NCI-H82 treated with DMSO at 0.1 percent for 48 hours (cell line): ENCODE measurements around the gene BIRC7.

ENCODE experiments used
- DNase-seq: peaks from one replicate; lab custom pipeline; 2025; ENCODE audit not compliant: unreplicated experiment; lab: John Stamatoyannopoulos, UW

Gene BIRC7

GRCh38 chr20:63280371-63280770, 44.7 kb downstream of the BIRC7 start:
- DNase-seq = no peak

GRCh38 chr20:63280929-63281545, 45.3 kb downstream of the BIRC7 start:
- DNase-seq = no peak

GRCh38 chr20:63281742-63282665, 46.3 kb downstream of the BIRC7 start:
- DNase-seq = no peak

- DNase-seq = no peak
Measured at GRCh38 chr20:63282946-63283345, 47.2 kb downstream of the BIRC7 start.

GRCh38 chr20:63283397-63284082, 47.8 kb downstream of the BIRC7 start:
- no peak for DNase-seq

GRCh38 chr20:63284083-63284440, 48.4 kb downstream of the BIRC7 start:
- no peak for DNase-seq

GRCh38 chr20:63284544-63284949, 48.8 kb downstream of the BIRC7 start:
- no peak for DNase-seq

GRCh38 chr20:63284981-63285524, 49.3 kb downstream of the BIRC7 start:
- no peak for DNase-seq

- no peak for DNase-seq
Measured at GRCh38 chr20:63285636-63286615, 50.2 kb downstream of the BIRC7 start.

GRCh38 chr20:63286781-63287696, 51.3 kb downstream of the BIRC7 start:
- DNase-seq = no peak

- DNase-seq = no peak
Measured at GRCh38 chr20:63287697-63288580, 52.2 kb downstream of the BIRC7 start.

- no peak for DNase-seq
Measured at GRCh38 chr20:63288581-63289251, 53.0 kb downstream of the BIRC7 start.

- DNase-seq = no peak
Measured at GRCh38 chr20:63289311-63290135, 53.8 kb downstream of the BIRC7 start.
